Right atrium auricular region (tissue), 2 donors: ENCODE data around the gene SPG11. TPM values are rescaled to one million over a fixed set of nuclear protein-coding genes. Genes with fewer than 3 reads are reported as not detected.

Source experiments
- DNase-seq: peaks from one replicate; pipeline ENCODE4 v3.0.0-alpha.2; 2019; ENCODE audit warnings: low spot score
- H3K27ac ChIP-seq, 2 donors: fragments of 200-600 bp; sonication (generic); 1 replicate in 1 of 2; 2 replicates in 1 of 2; pipeline ENCODE4 v1.5.1; 2016 to 2019
- H3K27me3 ChIP-seq, 2 donors: fragments of 200-600 bp; sonication (generic); one replicate each; pipeline versions ENCODE4 v1.5.1 to v1.6.0; 2017 to 2019
- H3K36me3 ChIP-seq: fragments of 200-600 bp; sonication (generic); one replicate; pipeline ENCODE4 v1.5.1; 2016
- H3K4me1 ChIP-seq, 2 donors: fragments of 200-600 bp; sonication (generic); one replicate each; pipeline versions ENCODE4 v1.5.1 to v1.6.0; 2017 to 2019
- H3K4me3 ChIP-seq, 2 donors: fragments of 200-600 bp; sonication (generic); 1 replicate in 1 of 2; 2 replicates in 1 of 2; pipeline ENCODE4 v1.5.1; 2017 to 2019; ENCODE audit warnings: mild to moderate bottlenecking in 1 of 2, moderate library complexity in 1 of 2
- H3K9me3 ChIP-seq, 2 donors: fragments of 200-600 bp; sonication (generic); one replicate each; pipeline ENCODE4 v1.5.1; 2019
- total RNA-seq, 2 donors: library from RNA; depleted of rRNA; stranded (reverse); fragments of >200 nt; gene quantifications; one replicate each; pipeline ENCODE4 v1.1.0, GENCODE V29; 2016
- TF ChIP-seq, protein P1 (sequence below), 2 donors: fragments of 200-600 bp; sonication (generic); IDR thresholded peaks; one replicate each; pipeline ENCODE4 v1.5.1; 2019; ENCODE audit warnings: antibody characterized with exemption in 2 of 2

SPG11 gene
- total RNA-seq, 2 donors from 2014 or later: 34.2 to 40.1 TPM

DNA sequence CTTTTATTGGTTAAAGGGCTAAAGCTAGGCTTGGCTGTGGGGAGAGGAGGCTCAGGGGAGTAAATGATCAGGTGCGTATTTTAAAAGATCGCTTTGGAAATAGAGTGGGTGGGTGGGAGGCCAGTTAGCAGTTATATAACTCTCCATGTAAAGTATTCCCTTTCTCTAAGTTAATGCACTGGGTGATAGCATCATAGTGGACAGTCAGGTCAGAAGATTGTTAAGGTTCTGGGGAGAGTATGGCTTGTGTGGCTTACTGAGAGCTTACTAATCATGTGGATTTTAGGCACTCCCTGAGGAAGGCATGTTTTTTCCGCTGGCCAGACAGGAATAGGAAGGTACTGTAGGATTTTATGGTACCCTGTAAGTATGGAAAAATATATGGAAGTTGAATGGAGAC, 132.8 kb downstream of the SPG11 start:
- no peaks in the 10 kb centered on the region for H3K36me3 ChIP-seq
- TF ChIP-seq, protein P1, sequence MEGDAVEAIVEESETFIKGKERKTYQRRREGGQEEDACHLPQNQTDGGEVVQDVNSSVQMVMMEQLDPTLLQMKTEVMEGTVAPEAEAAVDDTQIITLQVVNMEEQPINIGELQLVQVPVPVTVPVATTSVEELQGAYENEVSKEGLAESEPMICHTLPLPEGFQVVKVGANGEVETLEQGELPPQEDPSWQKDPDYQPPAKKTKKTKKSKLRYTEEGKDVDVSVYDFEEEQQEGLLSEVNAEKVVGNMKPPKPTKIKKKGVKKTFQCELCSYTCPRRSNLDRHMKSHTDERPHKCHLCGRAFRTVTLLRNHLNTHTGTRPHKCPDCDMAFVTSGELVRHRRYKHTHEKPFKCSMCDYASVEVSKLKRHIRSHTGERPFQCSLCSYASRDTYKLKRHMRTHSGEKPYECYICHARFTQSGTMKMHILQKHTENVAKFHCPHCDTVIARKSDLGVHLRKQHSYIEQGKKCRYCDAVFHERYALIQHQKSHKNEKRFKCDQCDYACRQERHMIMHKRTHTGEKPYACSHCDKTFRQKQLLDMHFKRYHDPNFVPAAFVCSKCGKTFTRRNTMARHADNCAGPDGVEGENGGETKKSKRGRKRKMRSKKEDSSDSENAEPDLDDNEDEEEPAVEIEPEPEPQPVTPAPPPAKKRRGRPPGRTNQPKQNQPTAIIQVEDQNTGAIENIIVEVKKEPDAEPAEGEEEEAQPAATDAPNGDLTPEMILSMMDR (IDR thresholded peaks at IDR 0.05): no peak
- H3K27ac ChIP-seq: no peak overlapping the region
- no peak overlapping the region for H3K4me3 ChIP-seq
- H3K4me1 ChIP-seq: peaks cover 0 to 10% of the 10 kb centered on the region in 2 donors
- no peaks in the 10 kb centered on the region for H3K9me3 ChIP-seq
- no peaks in the 10 kb centered on the region for H3K27me3 ChIP-seq
- no peak for DNase-seq

DNA sequence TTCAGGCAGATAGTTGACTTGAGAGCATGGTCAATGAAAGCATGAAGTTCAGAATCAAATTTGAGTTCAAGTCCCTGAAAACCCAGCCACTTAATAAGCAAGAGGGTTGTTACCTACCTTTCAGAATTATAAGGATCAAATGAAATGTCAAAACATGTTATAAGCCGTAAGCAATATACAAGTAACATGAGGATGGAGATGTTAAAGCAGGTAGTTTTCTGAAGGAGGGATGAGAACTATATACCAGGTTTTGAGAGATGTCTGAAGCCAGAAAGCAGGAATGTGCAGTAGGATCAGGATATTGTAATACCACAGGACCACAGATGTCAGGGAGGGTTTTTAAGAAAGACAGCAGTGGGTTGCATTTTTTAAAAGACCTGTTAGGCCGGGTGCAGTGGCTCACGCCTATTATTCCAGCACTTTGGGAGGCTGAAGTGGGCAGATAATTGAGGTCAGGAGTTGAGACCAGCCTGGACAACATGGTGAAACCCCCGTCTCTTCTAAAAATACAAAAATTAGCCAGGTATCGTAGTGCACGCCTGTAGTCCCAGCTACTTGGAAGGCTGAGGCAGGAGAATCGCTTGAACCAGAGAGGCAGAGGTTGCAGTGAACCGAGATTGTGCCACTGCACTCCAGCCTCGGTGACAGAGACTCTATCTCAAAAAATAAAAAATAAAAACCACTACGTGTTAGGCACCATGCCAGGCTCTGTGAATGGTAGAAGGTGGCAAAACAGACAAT, 133.4 kb downstream of the SPG11 start:
- Histone ChIP-seq H3K36me3 (no peaks in the 10 kb centered on the region), H3K4me3 (no peak overlapping the region), H3K27me3 (no peaks in the 10 kb centered on the region), H3K27ac (no peak overlapping the region), H3K9me3 (no peaks in the 10 kb centered on the region), H3K4me1 (peaks cover 0 to 4% of the 10 kb centered on the region in 2 donors)
- TF ChIP-seq, protein P1 (IDR thresholded peaks at IDR 0.05): no peak
- DNase-seq: no peak

DNA sequence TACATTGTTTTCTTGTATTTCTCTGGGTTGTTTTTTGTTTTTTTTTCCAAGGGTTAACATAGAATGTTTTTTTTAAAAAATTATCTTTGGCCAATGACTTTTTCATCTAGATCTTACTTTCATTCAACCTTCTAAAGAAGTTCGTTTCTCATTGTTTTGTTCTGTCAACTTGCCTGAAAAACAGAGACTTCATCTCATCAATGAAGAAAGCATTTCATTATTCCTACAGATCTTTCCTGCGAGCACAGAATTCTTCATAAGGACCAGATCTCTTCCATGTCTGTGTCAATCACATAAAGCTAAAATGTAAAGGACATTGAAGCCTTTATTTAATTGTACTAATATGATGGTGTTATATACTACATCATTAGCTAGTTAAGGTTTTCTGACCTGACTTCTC, 136.2 kb downstream of the SPG11 start:
- no peak overlapping the region for H3K4me3 ChIP-seq
- peaks cover 20% of the 10 kb centered on the region for H3K36me3 ChIP-seq
- no peaks in the 10 kb centered on the region for H3K4me1 ChIP-seq
- no peaks in the 10 kb centered on the region for H3K9me3 ChIP-seq
- no peaks in the 10 kb centered on the region for H3K27me3 ChIP-seq
- no peak overlapping the region for H3K27ac ChIP-seq
- no peak for DNase-seq
- TF ChIP-seq, protein P1 (IDR thresholded peaks at IDR 0.05): no peak

GRCh38 chr15:44525018-44525417, 138.4 kb downstream of the SPG11 start:
- Histone ChIP-seq H3K4me3 (no peak overlapping the region), H3K9me3 (no peaks in the 10 kb centered on the region), H3K36me3 (peaks cover 24% of the 10 kb centered on the region), H3K4me1 (no peaks in the 10 kb centered on the region), H3K27me3 (no peaks in the 10 kb centered on the region), H3K27ac (no peak overlapping the region)
- no peak for DNase-seq
- TF ChIP-seq, protein P1 (IDR thresholded peaks at IDR 0.05): no peak

GRCh38 chr15:44519537-44519936, 143.9 kb downstream of the SPG11 start:
- no peaks in the 10 kb centered on the region for H3K27me3 ChIP-seq
- TF ChIP-seq, protein P1 (IDR thresholded peaks at IDR 0.05): no peak
- H3K36me3 ChIP-seq: peaks cover 41% of the 10 kb centered on the region
- no peaks in the 10 kb centered on the region for H3K9me3 ChIP-seq
- H3K4me3 ChIP-seq: no peak overlapping the region
- no peaks in the 10 kb centered on the region for H3K4me1 ChIP-seq
- DNase-seq: no peak
- H3K27ac ChIP-seq: no peak overlapping the region

DNA sequence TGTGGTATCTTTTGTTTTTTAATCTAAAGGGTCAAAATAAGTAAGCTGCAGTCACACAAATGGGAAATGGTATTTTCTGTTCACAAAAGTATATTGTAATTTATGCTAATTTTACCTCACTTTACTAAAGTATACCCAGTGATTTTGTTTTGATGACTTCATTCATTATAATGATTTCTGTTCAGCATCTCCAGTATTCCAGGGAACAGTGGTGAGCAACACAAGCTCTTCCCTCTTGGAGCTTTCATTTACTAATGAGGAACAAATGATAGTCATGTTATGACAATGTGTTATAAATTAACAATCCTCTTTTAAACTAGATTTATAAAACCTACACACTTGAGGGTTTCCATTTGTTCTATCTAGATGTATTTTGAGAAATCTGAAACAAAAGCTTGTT, 147.0 kb downstream of the SPG11 start:
- H3K4me3 ChIP-seq: no peak overlapping the region
- no peaks in the 10 kb centered on the region for H3K9me3 ChIP-seq
- peaks cover 22% of the 10 kb centered on the region for H3K36me3 ChIP-seq
- H3K4me1 ChIP-seq: no peaks in the 10 kb centered on the region
- no peaks in the 10 kb centered on the region for H3K27me3 ChIP-seq
- no peak for DNase-seq
- no peak overlapping the region for H3K27ac ChIP-seq
- TF ChIP-seq, protein P1 (IDR thresholded peaks at IDR 0.05): no peak
